ENCODE data around the gene PPP1R13L. TPM values are rescaled to one million over a fixed set of nuclear protein-coding genes. Genes with fewer than 3 reads are reported as not detected.

PPP1R13L gene
- total RNA-seq, 2 donors from 2014 or later, result 51.2 to 112 TPM

DNA sequence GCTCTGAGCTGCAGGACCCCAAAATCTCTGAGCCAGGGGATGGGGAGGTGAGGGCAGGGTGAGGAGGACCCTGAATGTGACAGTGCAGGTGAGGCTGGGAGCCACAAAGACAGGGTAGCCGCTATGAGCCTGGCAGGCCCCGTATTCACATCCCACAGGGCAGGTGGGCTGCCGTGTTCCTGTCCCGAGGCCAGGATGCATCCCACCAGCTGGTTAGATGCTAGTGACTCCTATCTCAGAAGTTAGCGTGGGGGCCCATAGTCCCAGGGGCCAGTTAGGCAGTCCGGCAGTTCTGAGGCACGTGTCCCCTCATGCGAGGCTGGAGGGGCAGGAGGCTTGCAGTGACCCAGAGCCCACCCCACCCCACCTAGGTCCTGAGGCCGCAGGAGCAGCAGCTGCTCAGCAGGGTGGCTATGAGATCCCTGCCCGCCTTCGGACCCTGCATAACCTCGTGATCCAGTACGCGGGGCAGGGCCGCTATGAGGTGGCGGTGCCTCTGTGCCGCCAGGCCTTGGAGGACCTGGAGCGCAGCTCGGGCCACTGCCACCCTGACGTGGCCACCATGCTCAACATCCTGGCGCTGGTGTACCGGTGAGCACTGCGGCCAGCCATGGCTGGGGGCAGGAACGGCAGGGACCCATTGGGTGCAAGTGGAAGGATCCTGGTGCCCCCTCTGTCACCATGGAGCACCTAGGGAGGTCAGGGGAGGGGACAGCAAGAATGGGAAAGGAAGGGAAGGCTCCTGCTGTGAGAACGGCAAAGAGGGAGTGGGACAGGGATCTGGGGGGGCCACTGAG, 57.1 kb downstream of the PPP1R13L start:
- no peak overlapping the region for H3K4me3 ChIP-seq
- no peaks in the 10 kb centered on the region for H3K27me3 ChIP-seq (replicated peaks; ENCODE audit: insufficient read depth)
- no peaks in the 10 kb centered on the region for H3K4me1 ChIP-seq (ENCODE audit: control insufficient read depth in 1 of 2, low read depth in 2 of 2)
- TF ChIP-seq CTCF (IDR thresholded peaks at IDR 0.05), result no peak
- DNase-seq (ENCODE audit: low spot score), result no peak
- no peak for ATAC-seq (ENCODE audit: insufficient number of reproducible peaks, low FRiP score, low read depth)
- no peak overlapping the region for H3K27ac ChIP-seq
- no peaks in the 10 kb centered on the region for H3K9me3 ChIP-seq
- H3K36me3 ChIP-seq, result peaks cover 5% of the 10 kb centered on the region

DNA sequence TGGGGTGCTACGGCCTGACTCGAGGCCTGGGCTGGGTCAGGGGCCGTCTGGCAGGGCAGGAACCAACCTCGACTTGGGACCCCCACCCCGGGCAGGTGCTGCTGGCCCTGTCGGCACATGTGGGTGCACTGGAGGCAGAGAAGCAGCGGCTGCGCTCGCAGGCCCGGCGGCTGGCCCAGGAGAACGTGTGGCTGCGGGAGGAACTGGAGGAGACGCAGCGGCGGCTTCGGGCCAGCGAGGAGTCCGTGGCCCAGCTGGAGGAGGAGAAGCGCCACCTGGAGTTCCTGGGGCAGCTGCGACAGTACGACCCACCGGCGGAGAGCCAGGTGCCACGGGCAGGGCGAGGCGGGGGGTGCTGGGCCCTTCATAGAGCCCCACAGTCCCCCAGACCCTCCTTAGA, 58.4 kb downstream of the PPP1R13L start:
- Histone ChIP-seq H3K4me1 (ENCODE audit: control insufficient read depth in 1 of 2, low read depth in 2 of 2) (no peaks in the 10 kb centered on the region), H3K27ac (no peak overlapping the region), H3K36me3 (no peaks in the 10 kb centered on the region), H3K9me3 (no peaks in the 10 kb centered on the region), H3K4me3 (no peak overlapping the region), H3K27me3 (replicated peaks; ENCODE audit: insufficient read depth) (no peaks in the 10 kb centered on the region)
- no peak for ATAC-seq (ENCODE audit: insufficient number of reproducible peaks, low FRiP score, low read depth)
- DNase-seq (ENCODE audit: low spot score), result no peak
- TF ChIP-seq CTCF (IDR thresholded peaks at IDR 0.05), result no peak

- no peaks in the 10 kb centered on the region for H3K36me3 ChIP-seq
- ATAC-seq (ENCODE audit: insufficient number of reproducible peaks, low FRiP score, low read depth) (no peak), DNase-seq (ENCODE audit: low spot score) (no peak)
- peaks cover 3% of the 10 kb centered on the region for H3K27me3 ChIP-seq (replicated peaks; ENCODE audit: insufficient read depth)
- H3K4me3 ChIP-seq, result no peak overlapping the region
- peaks cover 5% of the 10 kb centered on the region in 2 donors for H3K4me1 ChIP-seq (ENCODE audit: control insufficient read depth in 1 of 2, low read depth in 2 of 2)
- no peak overlapping the region for H3K27ac ChIP-seq
- H3K9me3 ChIP-seq, result no peaks in the 10 kb centered on the region
- TF ChIP-seq CTCF (IDR thresholded peaks at IDR 0.05), result no peak
Observed at GRCh38 chr19:45345506-45345860, 59.4 kb downstream of the PPP1R13L start.

DNA sequence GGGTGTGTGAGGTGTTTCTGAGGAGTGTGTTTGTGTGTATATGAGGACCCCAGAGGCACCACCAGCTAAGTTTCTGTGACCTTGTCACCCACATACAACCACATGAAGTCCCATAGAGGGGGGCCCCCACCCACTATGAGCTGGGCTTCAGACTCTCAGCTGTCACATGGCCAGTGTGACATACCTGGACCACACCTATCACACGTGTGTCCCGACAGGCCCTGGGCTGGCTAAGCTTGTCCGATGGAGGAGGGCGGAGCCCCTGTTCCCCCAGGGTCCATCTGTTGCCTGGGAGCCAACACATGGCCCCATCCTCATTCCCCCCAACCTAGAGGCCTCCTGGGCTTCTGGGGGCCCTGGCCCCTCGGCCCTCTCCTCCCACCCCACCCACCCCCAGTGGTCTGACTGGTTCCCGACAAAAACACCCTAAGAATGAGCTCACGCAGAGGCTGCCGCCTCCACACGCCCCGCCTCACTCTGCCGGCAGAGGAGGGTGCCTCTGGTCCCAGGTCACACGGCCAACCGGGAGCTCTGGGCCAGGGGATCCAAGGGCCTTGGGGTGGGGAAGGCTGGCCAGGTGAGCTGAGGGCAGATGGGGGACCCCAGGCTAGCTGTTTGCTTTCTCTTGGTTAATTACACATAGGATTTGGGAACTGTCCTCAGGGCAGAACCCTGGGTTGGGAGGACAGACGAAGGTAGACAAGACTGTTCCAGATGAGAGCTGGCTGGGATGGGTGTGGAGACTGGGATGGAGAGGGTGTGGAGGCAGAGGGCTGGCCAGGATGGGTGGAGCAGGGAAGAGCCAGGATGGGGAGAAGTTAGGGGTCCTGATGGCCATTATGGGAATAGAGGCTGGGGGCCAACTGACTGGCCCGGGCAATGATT, 60.0 kb downstream of the PPP1R13L start:
- H3K36me3 ChIP-seq, result no peaks in the 10 kb centered on the region
- no peak for DNase-seq (ENCODE audit: low spot score)
- H3K27me3 ChIP-seq (replicated peaks; ENCODE audit: insufficient read depth), result peaks cover 8% of the 10 kb centered on the region
- H3K4me3 ChIP-seq, result no peak overlapping the region
- TF ChIP-seq CTCF (IDR thresholded peaks at IDR 0.05), result no peak
- peaks cover 7% of the 10 kb centered on the region in 2 donors for H3K4me1 ChIP-seq (ENCODE audit: control insufficient read depth in 1 of 2, low read depth in 2 of 2)
- no peak overlapping the region for H3K27ac ChIP-seq
- no peak for ATAC-seq (ENCODE audit: insufficient number of reproducible peaks, low FRiP score, low read depth)
- no peaks in the 10 kb centered on the region for H3K9me3 ChIP-seq

DNA sequence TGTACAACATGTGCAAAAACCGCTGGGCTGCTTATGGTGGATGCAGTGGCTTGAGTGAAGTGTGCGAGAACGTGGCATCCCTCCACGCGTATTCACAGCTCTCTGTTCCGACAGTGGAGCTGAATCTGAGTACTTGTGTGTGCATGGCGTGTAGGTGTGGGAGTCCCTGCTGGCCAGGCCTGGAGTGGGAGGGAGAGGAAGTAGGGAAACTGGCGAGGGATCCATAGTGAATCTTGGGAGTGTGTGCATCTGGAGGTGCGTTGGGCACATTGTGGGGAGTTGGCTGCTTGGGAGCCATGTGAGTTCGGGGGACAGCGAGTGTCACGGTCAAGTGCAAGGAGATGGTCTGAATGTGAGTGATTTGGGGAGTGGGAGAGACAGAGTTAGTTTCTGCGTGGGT, 62.0 kb downstream of the PPP1R13L start:
- no peak for ATAC-seq (ENCODE audit: insufficient number of reproducible peaks, low FRiP score, low read depth)
- peaks cover 7 to 11% of the 10 kb centered on the region in 2 donors for H3K4me1 ChIP-seq (ENCODE audit: control insufficient read depth in 1 of 2, low read depth in 2 of 2)
- peaks cover 11% of the 10 kb centered on the region for H3K27me3 ChIP-seq (replicated peaks; ENCODE audit: insufficient read depth)
- no peak overlapping the region for H3K27ac ChIP-seq
- no peak overlapping the region for H3K4me3 ChIP-seq
- H3K9me3 ChIP-seq, result no peaks in the 10 kb centered on the region
- TF ChIP-seq CTCF (IDR thresholded peaks at IDR 0.05), result no peak
- DNase-seq (ENCODE audit: low spot score), result no peak
- H3K36me3 ChIP-seq, result no peaks in the 10 kb centered on the region

All from thoracic aorta (tissue), 2 donors.